Measurements from ENCODE around the gene SIRT5.

The SIRT5 gene

DNA sequence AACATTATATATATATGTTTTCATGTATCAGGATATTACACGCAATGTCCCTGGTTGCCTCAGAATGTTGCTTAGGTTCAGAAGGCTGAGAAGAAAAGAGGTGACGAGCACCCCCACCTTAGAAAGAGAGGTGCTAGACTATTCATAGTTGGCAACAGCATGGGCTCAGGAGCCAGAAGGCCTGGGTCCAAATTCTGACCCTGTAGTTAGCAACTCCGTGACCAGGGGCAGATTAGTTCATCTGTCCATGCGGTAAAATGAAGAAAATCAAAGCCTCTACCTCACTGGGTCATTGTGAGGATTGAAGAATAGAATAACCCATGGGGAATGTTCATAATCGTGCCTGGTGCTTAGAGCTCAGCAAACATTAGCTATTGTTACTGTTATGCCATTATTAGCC, 5.4 kb upstream of the SIRT5 start:
- peaks cover 2% of the 10 kb centered on the region for H3K27me3 Mint-ChIP-seq

DNA sequence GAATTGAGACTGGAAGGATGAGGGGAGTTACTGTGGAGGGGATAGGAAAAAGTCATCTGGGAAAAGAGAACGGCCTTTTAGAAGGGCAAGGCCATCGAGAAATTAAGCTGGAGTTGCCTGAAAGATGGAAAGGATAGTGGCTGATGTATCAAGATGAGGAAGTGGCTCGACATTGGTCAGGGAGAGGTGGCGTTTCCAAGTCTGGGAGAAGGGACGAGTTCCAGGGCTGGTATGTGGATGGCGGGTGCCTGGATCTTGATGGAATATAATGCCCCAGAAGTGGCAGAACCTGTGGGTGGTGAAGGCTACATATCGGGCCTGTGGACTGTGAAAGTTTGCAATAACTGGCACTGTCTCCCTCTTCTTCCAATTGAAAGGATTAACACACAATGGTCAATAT, 2.2 kb upstream of the SIRT5 start:
- Mint-ChIP-seq H3K4me1 (peaks cover 23% of the 10 kb centered on the region), H3K36me3 (no peaks in the 10 kb centered on the region), H3K27me3 (no peaks in the 10 kb centered on the region), H3K4me3 (peak overlapping the region; percentile 27), H3K9me3 (no peaks in the 10 kb centered on the region), H3K27ac (no peak overlapping the region)

More for the DNA sequence above, 5.4 kb upstream of the SIRT5 start:
- no peaks in the 10 kb centered on the region for H3K4me1 Mint-ChIP-seq
- H3K36me3 Mint-ChIP-seq: no peaks in the 10 kb centered on the region
- no peak overlapping the region for H3K27ac Mint-ChIP-seq
- no peak overlapping the region for H3K4me3 Mint-ChIP-seq
- H3K9me3 Mint-ChIP-seq: no peaks in the 10 kb centered on the region

DNA sequence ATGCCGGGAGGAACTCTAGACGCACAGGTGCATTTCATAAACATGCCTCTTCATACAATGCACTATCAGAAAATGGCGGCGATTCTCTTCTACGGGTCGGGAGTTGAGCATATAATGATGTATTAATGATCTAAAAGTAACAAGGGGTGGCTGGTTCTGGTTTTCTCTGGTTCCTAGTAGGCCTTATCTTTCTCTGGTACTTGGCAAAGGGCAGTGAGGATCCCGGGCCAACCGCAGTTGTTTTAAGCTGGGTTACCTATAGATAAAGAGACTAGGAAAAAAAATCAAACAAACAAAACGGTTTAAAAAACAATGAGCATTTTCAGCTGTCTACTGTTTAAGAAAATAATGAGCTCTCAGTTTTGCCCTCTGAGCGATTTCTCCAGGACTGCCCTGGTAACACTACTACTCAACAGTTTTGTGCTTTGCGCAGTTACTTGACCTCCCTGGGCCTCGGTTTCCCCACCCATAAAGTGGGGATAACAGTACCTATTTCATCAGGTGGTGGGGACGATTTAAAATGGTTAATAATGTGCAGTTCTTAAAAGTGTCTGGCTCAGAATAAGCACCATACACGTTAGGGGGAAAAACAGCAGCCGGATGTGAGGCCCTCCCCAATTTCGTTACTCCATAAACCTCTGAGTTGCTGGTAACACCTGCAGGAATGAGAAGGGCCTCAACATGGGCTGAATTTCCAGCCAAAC, 1.3 kb upstream of the SIRT5 start:
- Mint-ChIP-seq H3K4me3 (peak overlapping the region; percentile 99), H3K9me3 (no peaks in the 10 kb centered on the region), H3K36me3 (peaks cover 3% of the 10 kb centered on the region), H3K27ac (peak overlapping the region; percentile 18), H3K4me1 (peaks cover 23% of the 10 kb centered on the region), H3K27me3 (no peaks in the 10 kb centered on the region)

DNA sequence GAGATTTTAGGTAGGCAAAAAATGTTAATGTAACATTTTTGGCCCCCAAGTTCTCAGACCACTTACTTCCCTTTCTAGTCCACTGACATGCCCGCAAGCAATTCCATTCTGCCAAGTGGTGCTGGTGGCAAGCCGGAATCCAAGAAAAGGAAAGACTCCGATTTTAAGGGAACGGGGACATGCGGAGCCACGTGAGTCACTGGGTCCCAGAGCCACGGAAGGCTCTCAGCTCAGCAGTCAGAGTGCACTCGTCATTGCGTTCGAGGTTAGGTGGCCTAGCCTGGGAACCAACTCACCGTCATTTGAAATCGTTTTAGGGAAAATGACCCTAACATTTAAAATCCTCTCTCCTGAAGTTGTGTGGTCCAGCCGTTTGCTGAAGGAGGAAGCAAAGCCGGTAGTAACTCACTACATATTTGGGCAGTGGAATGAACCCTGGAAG, 711 bp upstream of the SIRT5 start:
- H3K36me3 Mint-ChIP-seq: peaks cover 4% of the 10 kb centered on the region
- H3K9me3 Mint-ChIP-seq: no peaks in the 10 kb centered on the region

DNA sequence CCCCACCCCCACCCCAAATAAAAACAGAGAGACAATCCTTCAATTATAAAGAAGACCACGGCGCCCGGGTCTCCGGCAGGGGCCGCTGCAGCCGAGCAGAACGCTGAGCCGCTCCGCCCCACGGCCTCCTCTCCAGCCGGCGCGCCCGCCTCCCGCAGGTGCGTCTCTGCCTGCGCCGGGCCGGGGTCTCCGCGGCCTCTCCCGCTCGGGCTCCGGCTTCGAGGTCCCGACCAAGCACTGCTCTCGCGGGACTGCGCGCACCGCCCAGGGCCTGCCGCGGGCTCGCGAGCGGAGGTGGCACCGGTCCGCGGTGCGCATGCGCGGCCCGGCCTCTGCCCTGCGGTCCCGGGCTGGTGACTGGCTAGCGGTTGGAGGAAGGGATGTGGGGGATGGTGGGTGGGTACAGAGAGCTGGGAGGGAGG, 241 bp upstream of the SIRT5 start:
- Mint-ChIP-seq H3K36me3 (peaks cover 4% of the 10 kb centered on the region), H3K9me3 (no peaks in the 10 kb centered on the region), H3K27me3 (no peaks in the 10 kb centered on the region), H3K4me3 (peak overlapping the region; percentile 99), H3K4me1 (peaks cover 23% of the 10 kb centered on the region), H3K27ac (peak overlapping the region; percentile 99)

More for the DNA sequence above, 711 bp upstream of the SIRT5 start:
- peaks cover 23% of the 10 kb centered on the region for H3K4me1 Mint-ChIP-seq
- H3K27ac Mint-ChIP-seq: peak overlapping the region; percentile 46
- H3K27me3 Mint-ChIP-seq: no peaks in the 10 kb centered on the region
- peak overlapping the region; percentile 99 for H3K4me3 Mint-ChIP-seq

DNA sequence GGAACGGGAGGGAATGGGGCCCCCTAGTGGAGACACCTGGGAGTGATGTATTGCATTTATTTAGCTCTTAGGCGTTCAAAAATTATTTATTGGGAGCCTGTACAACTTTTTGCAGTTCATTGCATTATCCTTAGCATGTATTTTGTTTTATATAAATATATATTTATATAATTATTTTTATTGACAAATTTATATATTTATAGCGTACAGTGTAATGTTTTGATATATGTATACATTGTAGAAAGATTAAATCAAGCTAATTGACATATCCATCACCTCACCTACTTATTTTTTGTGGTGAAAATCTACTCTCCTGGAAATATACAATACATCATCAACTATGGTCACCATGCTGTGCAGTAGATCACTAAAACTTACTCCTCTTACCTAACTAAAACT, 975 bp downstream of the SIRT5 start:
- no peaks in the 10 kb centered on the region for H3K27me3 Mint-ChIP-seq
- peak overlapping the region; percentile 99 for H3K4me3 Mint-ChIP-seq
- peaks cover 23% of the 10 kb centered on the region for H3K4me1 Mint-ChIP-seq
- H3K36me3 Mint-ChIP-seq: peaks cover 5% of the 10 kb centered on the region
- no peaks in the 10 kb centered on the region for H3K9me3 Mint-ChIP-seq
- peak overlapping the region; percentile 99 for H3K27ac Mint-ChIP-seq

DNA sequence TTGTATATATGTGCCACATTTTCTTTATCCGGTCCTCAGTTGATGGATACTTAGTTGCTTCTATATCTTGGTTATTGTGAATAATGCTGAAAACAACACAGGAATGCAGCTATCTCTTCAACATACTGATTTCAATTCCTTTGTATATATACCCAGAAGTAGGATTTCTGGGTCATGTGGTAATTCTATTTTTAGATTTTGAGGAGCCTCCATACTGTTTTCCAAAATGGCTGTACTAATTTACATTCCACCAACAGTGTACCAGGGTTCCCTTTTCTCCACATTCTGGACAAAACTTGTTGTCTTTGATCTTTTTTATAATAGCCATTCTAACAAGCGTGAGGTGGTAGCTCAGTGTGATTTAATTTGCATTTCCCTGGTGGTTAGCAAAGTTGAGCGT, 1.6 kb downstream of the SIRT5 start:
- Mint-ChIP-seq H3K9me3 (no peaks in the 10 kb centered on the region), H3K36me3 (peaks cover 8% of the 10 kb centered on the region), H3K27me3 (no peaks in the 10 kb centered on the region), H3K27ac (peak overlapping the region; percentile 53), H3K4me3 (peak overlapping the region; percentile 57), H3K4me1 (peaks cover 23% of the 10 kb centered on the region)

DNA sequence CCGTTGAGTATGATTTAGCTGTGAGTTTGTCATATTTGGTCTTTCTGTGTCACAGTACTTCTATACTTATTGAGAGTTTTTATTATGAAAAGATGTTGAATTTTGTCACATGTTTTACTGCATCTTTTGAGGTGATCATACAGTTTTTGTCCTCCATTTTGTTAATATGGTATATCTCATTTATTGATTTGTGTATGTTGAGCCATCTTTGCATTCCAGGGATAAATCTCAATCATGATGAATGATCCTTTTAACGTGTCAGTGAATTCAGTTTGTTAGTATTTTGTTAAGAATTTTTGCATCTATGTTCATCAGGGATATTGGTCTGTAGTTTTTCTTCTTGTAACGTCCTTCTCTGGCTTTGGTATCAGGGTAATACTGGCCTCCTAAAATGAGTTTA, 3.5 kb downstream of the SIRT5 start:
- H3K4me3 Mint-ChIP-seq: no peak overlapping the region
- H3K27me3 Mint-ChIP-seq: no peaks in the 10 kb centered on the region
- no peaks in the 10 kb centered on the region for H3K9me3 Mint-ChIP-seq
- peaks cover 8% of the 10 kb centered on the region for H3K36me3 Mint-ChIP-seq
- peaks cover 23% of the 10 kb centered on the region for H3K4me1 Mint-ChIP-seq
- no peak overlapping the region for H3K27ac Mint-ChIP-seq

DNA sequence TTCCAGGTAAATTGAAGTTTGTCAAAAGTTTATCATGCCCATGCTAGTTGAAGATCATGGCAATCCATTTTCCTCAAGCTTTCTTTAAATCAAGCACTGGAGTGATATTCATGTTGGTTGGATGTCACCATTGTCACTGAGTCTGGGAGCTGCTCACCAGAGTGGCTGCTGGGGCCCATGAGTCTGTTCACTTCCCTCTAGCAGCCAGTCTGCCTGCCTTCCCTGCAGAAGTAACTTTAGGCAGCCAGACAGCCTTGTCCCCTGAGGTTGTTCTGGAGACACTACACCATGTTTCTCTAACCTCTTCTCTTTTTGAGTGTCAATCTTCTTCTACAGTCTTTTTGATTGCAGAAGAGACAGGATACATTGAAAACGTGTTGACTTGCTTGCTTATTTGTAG, 5.5 kb downstream of the SIRT5 start:
- Mint-ChIP-seq H3K4me1 (peaks cover 19% of the 10 kb centered on the region), H3K27ac (no peak overlapping the region), H3K27me3 (no peaks in the 10 kb centered on the region), H3K36me3 (peaks cover 9% of the 10 kb centered on the region), H3K4me3 (no peak overlapping the region), H3K9me3 (no peaks in the 10 kb centered on the region)

DNA sequence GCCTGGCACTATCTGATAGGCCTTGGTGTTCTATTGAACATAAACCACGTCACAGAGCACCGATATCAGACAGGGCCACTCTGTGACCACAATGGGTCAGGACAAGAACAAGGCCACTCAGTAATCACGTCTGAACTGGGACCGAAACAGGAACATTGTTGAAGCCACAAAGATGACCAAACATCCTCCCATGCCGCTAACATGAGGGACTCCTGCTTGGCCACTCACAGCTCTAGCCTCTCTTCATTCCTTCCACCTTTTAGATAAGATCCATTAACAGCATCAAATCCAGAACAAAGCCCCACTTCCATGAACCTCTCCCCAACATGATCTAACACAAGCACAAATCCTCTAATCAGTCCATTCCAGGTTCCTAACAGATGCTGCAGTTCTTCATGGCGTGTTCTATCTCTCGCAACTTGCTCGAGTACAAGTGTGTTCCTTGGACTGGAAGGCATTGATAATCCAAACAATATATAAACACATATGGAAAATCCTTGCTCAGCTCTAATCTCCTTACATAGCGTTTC, 7.4 kb downstream of the SIRT5 start:
- no peak overlapping the region for H3K27ac Mint-ChIP-seq
- peaks cover 3% of the 10 kb centered on the region for H3K4me1 Mint-ChIP-seq
- H3K9me3 Mint-ChIP-seq: no peaks in the 10 kb centered on the region
- H3K27me3 Mint-ChIP-seq: no peaks in the 10 kb centered on the region
- no peak overlapping the region for H3K4me3 Mint-ChIP-seq
- H3K36me3 Mint-ChIP-seq: peaks cover 13% of the 10 kb centered on the region

DNA sequence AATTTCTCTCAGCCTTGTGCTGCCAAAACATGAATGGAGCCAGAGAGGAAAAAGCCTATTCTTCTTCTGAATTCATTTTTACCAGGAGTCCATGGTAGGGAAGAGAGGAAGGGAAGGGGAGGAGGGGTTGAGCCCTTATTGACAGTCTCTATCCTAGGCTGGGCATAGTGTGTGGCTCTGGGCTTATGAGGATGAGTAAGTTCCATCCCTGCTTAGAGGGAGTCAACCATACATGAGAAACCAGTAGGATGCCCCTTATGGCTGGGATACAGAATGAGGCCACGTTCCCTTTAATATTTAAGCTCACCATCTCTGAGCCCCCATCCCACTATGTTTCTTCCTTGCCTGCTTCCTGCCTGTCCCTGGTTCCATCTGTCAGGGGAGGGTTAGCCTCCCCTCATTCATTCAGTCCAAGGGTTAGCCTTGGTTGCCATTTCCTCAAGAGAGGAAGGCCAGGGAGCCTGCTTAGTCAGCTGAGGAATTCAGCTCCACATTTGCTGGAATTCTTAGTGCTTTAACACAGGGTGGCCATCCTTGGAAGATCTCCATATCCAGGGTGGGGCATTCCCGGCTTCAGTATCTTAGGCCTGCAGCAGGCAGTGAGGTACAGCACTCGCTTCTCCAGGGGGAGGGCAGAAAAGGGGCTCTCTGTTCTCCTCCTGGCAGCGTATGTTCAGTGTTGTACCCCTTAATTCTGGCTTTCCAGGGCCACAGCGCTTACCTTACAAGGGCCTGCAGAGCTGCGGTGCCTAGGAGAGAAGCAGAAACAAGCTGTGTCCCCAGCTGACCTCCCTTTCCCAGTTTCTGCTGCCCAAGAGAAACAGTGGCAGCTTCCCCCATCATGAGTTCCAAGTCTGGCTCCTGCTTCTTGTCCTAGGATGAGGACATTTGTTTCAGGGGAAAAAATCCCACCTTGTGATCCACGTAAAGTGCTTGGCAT, 12.5 kb downstream of the SIRT5 start:
- Mint-ChIP-seq H3K36me3 (peaks cover 5% of the 10 kb centered on the region), H3K4me3 (no peak overlapping the region), H3K27ac (no peak overlapping the region), H3K27me3 (no peaks in the 10 kb centered on the region), H3K4me1 (no peaks in the 10 kb centered on the region), H3K9me3 (no peaks in the 10 kb centered on the region)

DNA sequence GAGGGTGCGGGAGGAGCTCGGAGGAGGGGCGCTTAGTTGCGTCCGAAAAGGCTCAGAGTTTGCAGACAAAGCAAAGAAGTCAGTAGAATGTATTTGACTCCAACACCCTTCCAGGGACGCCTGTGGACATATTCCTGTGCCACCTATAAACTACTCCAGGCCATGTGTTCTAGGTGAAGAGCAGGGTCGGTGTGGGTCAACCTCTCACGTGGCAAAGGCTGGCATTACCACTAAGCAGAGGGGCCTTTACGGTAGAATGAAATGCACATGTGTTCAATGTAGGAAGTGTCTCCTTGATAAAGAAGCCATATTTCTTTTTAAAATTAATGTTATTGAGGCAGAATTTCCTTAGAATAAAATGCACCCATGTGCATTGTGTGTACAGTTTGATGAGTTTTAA, 15.4 kb downstream of the SIRT5 start:
- Mint-ChIP-seq H3K27ac (no peak overlapping the region), H3K9me3 (no peaks in the 10 kb centered on the region), H3K36me3 (peaks cover 6% of the 10 kb centered on the region), H3K27me3 (no peaks in the 10 kb centered on the region), H3K4me3 (no peak overlapping the region), H3K4me1 (no peaks in the 10 kb centered on the region)

DNA sequence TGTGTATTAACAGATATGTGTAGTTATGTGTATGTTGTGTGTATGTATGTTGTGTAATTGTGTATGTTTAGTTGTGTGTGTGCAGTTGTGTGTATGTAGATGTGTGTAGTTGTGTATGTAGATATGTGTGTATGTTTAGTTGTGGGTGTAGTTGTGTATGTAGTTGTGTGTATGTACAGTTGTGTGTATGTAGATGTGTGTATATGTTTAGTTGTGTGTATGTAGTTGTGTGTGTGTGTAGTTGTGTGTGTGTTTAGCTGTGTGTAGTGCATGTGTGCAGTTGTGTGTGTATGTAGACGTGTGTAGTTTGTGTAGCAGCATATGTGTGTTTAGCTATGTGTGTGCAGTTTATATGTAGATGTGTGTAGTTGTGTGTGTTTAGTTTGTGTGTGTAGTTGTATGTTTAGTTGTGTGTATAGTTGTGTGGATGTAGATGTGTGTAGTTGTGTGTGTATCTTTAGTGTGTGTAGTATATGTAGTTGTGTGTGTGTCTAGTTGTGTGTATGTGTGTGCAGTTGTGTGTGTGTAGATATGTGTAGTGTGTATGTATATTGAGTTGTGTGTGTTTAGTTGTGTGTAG, 16.3 kb downstream of the SIRT5 start:
- H3K36me3 Mint-ChIP-seq: peaks cover 4% of the 10 kb centered on the region
- H3K27ac Mint-ChIP-seq: no peak overlapping the region
- H3K27me3 Mint-ChIP-seq: no peaks in the 10 kb centered on the region
- no peaks in the 10 kb centered on the region for H3K4me1 Mint-ChIP-seq
- no peaks in the 10 kb centered on the region for H3K9me3 Mint-ChIP-seq
- H3K4me3 Mint-ChIP-seq: no peak overlapping the region

DNA sequence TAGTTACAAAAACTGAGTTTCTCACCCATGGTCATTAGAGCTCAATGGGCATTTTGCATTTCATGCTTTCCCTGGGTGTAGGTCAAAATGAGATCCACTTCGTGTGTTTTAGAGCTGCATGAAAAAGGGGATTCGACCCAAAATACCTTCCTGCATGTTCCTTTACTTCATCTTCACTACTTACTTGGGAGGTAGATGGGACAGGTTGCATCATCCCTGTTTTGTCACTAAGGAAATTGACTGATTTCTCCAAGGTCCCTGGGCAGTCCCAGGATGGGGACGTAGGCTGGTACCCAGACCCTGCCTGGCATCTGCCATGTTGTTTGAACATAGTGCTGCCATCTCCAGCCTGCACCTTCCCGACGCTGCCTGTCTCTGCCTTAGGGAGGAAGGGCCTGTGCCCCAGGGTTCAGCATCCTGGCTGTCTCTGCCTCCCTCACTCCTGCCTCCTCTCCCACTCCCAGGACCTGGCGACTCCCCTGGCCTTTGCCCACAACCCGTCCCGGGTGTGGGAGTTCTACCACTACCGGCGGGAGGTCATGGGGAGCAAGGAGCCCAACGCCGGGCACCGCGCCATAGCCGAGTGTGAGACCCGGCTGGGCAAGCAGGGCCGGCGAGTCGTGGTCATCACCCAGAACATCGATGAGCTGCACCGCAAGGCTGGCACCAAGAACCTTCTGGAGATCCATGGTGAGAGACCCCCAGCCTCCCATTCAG, 17.0 kb downstream of the SIRT5 start:
- Mint-ChIP-seq H3K4me3 (no peak overlapping the region), H3K36me3 (peaks cover 2% of the 10 kb centered on the region), H3K4me1 (no peaks in the 10 kb centered on the region), H3K27ac (no peak overlapping the region), H3K9me3 (no peaks in the 10 kb centered on the region), H3K27me3 (no peaks in the 10 kb centered on the region)

DNA sequence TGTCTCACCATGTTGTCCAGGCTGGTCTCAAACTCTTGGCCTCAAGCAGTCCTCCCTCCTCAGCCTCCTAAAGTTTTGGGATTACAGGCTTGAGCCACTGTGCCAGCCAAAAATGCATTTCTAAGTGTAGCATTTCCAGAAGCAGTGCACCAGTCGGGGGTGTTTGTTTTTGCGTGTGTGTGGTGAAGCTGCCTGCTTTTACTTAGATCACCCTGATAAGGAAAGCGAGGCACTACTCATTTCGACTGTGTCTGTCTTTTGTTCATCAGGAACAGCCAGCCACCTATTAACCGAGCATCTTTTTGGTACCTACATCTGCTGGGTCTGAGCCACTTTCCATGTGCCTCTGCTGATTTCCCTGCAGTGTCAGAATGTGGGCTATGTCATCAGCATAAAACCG, 18.7 kb downstream of the SIRT5 start:
- no peaks in the 10 kb centered on the region for H3K27me3 Mint-ChIP-seq
- H3K4me1 Mint-ChIP-seq: no peaks in the 10 kb centered on the region
- no peak overlapping the region for H3K27ac Mint-ChIP-seq
- H3K4me3 Mint-ChIP-seq: no peak overlapping the region
- peaks cover 8% of the 10 kb centered on the region for H3K36me3 Mint-ChIP-seq
- no peaks in the 10 kb centered on the region for H3K9me3 Mint-ChIP-seq
